Measurements from ENCODE around the gene PCDHGB3.
"Not testable (repeated sequence)": the region's sequence is repeated elsewhere in the genome, so short reads cannot be mapped to it uniquely, and the experiment has no call there.

The PCDHGB3 gene

GRCh38 chr5:141397756-141398551 is 27.9 kb downstream of the PCDHGB3 start, which contains the start of gene PCDHGB5:
Gene PCDHGB5, plus strand, starts transcription at chr5:141397947. Its CDS starts 181 bp downstream, at chr5:141398128.
- not testable (repeated sequence) for H3K9ac ChIP-seq (ENCODE audit: low read depth, low read length); H3K4me1 ChIP-seq (ENCODE audit: control insufficient read depth, insufficient read depth, low read length); H3K27me3 ChIP-seq (ENCODE audit: control insufficient read depth, insufficient read depth, low read length); H3K36me3 ChIP-seq (ENCODE audit: control insufficient read depth, insufficient read depth, low read length); H3K27ac ChIP-seq (ENCODE audit: low read depth, low read length); H3K4me3 ChIP-seq (ENCODE audit: low read depth, low read length)
- peaks cover 57% of the 10 kb centered on the region for H3K9me3 ChIP-seq (ENCODE audit: control insufficient read depth, insufficient read depth, low read length)

GRCh38 chr5:141398608-141399007 is 28.6 kb downstream of the PCDHGB3 start:
- Histone ChIP-seq H3K9me3 (ENCODE audit: control insufficient read depth, insufficient read depth, low read length) (peaks cover 50% of the 10 kb centered on the region), H3K27ac (ENCODE audit: low read depth, low read length) (no peak overlapping the region), H3K9ac (ENCODE audit: low read depth, low read length) (no peak overlapping the region), H3K4me3 (ENCODE audit: low read depth, low read length) (no peak overlapping the region), H3K4me1 (ENCODE audit: control insufficient read depth, insufficient read depth, low read length) (no peaks in the 10 kb centered on the region), H3K27me3 (ENCODE audit: control insufficient read depth, insufficient read depth, low read length) (no peaks in the 10 kb centered on the region), H3K36me3 (ENCODE audit: control insufficient read depth, insufficient read depth, low read length) (no peaks in the 10 kb centered on the region)

GRCh38 chr5:141399555-141400258 is 29.7 kb downstream of the PCDHGB3 start:
- Histone ChIP-seq H3K4me1 (ENCODE audit: control insufficient read depth, insufficient read depth, low read length) (no peaks in the 10 kb centered on the region), H3K4me3 (ENCODE audit: low read depth, low read length) (no peak overlapping the region), H3K27ac (ENCODE audit: low read depth, low read length) (no peak overlapping the region), H3K9me3 (ENCODE audit: control insufficient read depth, insufficient read depth, low read length) (peaks cover 43% of the 10 kb centered on the region), H3K27me3 (ENCODE audit: control insufficient read depth, insufficient read depth, low read length) (no peaks in the 10 kb centered on the region), H3K9ac (ENCODE audit: low read depth, low read length) (no peak overlapping the region), H3K36me3 (ENCODE audit: control insufficient read depth, insufficient read depth, low read length) (no peaks in the 10 kb centered on the region)

- Histone ChIP-seq H3K4me3 (ENCODE audit: low read depth, low read length) (no peak within 1 kb of the TSS), H3K36me3 (ENCODE audit: control insufficient read depth, insufficient read depth, low read length) (no peaks in the 10 kb centered on the region), H3K9ac (ENCODE audit: low read depth, low read length) (no peak within 1 kb of the TSS), H3K4me1 (ENCODE audit: control insufficient read depth, insufficient read depth, low read length) (no peaks in the 10 kb centered on the region), H3K27ac (ENCODE audit: low read depth, low read length) (no peak within 1 kb of the TSS), H3K27me3 (ENCODE audit: control insufficient read depth, insufficient read depth, low read length) (no peaks in the 10 kb centered on the region), H3K9me3 (ENCODE audit: control insufficient read depth, insufficient read depth, low read length) (peaks cover 26% of the 10 kb centered on the region)
These were observed 32.7 kb downstream of the PCDHGB3 start, which contains the start of gene PCDHGA9 for GRCh38 chr5:141402553-141403243. Gene PCDHGA9, plus strand, starts transcription at chr5:141402778. Its CDS starts 175 bp downstream, at chr5:141402953.

GRCh38 chr5:141403387-141403786 is 33.3 kb downstream of the PCDHGB3 start:
- Histone ChIP-seq H3K4me1 (ENCODE audit: control insufficient read depth, insufficient read depth, low read length) (peaks cover under 1% of the 10 kb centered on the region; the same call in 1 of the 2 replicates), H3K27me3 (ENCODE audit: control insufficient read depth, insufficient read depth, low read length) (peaks cover 1% of the 10 kb centered on the region), H3K9me3 (ENCODE audit: control insufficient read depth, insufficient read depth, low read length) (peaks cover 25% of the 10 kb centered on the region), H3K27ac (ENCODE audit: low read depth, low read length) (no peak overlapping the region), H3K4me3 (ENCODE audit: low read depth, low read length) (no peak overlapping the region), H3K9ac (ENCODE audit: low read depth, low read length) (no peak overlapping the region), H3K36me3 (ENCODE audit: control insufficient read depth, insufficient read depth, low read length) (no peaks in the 10 kb centered on the region)

- Histone ChIP-seq H3K4me3 (ENCODE audit: low read depth, low read length) (peak within 1 kb of the TSS; percentile 76), H3K27me3 (ENCODE audit: control insufficient read depth, insufficient read depth, low read length) (peaks cover 13% of the 10 kb centered on the region), H3K9ac (ENCODE audit: low read depth, low read length) (peak within 1 kb of the TSS; percentile 44; the same call in 1 of the 2 replicates)
- not testable (repeated sequence) for H3K9me3 ChIP-seq (ENCODE audit: control insufficient read depth, insufficient read depth, low read length); H3K4me1 ChIP-seq (ENCODE audit: control insufficient read depth, insufficient read depth, low read length); H3K36me3 ChIP-seq (ENCODE audit: control insufficient read depth, insufficient read depth, low read length); H3K27ac ChIP-seq (ENCODE audit: low read depth, low read length)
These were observed 37.9 kb downstream of the PCDHGB3 start, which contains the start of gene PCDHGB6 for GRCh38 chr5:141407790-141408505. Gene PCDHGB6, plus strand, starts transcription at chr5:141408021. Its CDS starts 182 bp downstream, at chr5:141408203.

GRCh38 chr5:141409598-141410306 is 39.7 kb downstream of the PCDHGB3 start:
- peaks cover 13% of the 10 kb centered on the region for H3K27me3 ChIP-seq (ENCODE audit: control insufficient read depth, insufficient read depth, low read length)
- peaks cover 6% of the 10 kb centered on the region; the same call in 1 of the 2 replicates for H3K9me3 ChIP-seq (ENCODE audit: control insufficient read depth, insufficient read depth, low read length)
- no peaks in the 10 kb centered on the region for H3K36me3 ChIP-seq (ENCODE audit: control insufficient read depth, insufficient read depth, low read length)
- H3K4me1 ChIP-seq (ENCODE audit: control insufficient read depth, insufficient read depth, low read length) = peaks cover 3% of the 10 kb centered on the region; the same call in 1 of the 2 replicates
- no peak overlapping the region for H3K4me3 ChIP-seq (ENCODE audit: low read depth, low read length)
- H3K9ac ChIP-seq (ENCODE audit: low read depth, low read length) = no peak overlapping the region
- H3K27ac ChIP-seq (ENCODE audit: low read depth, low read length) = no peak overlapping the region

- Histone ChIP-seq H3K4me3 (ENCODE audit: low read depth, low read length) (no peak overlapping the region), H3K4me1 (ENCODE audit: control insufficient read depth, insufficient read depth, low read length) (peaks cover 3% of the 10 kb centered on the region; the same call in 1 of the 2 replicates), H3K27me3 (ENCODE audit: control insufficient read depth, insufficient read depth, low read length) (peaks cover 13% of the 10 kb centered on the region), H3K9ac (ENCODE audit: low read depth, low read length) (no peak overlapping the region), H3K27ac (ENCODE audit: low read depth, low read length) (no peak overlapping the region), H3K36me3 (ENCODE audit: control insufficient read depth, insufficient read depth, low read length) (no peaks in the 10 kb centered on the region), H3K9me3 (ENCODE audit: control insufficient read depth, insufficient read depth, low read length) (0 out of 2 replicates have a peak, but pooled peaks cover 2% of the 10 kb centered on the region)
These were observed 41.5 kb downstream of the PCDHGB3 start for GRCh38 chr5:141411575-141411974.

- Histone ChIP-seq H3K9me3 (ENCODE audit: control insufficient read depth, insufficient read depth, low read length) (0 out of 2 replicates have a peak, but pooled peaks cover 2% of the 10 kb centered on the region), H3K4me3 (ENCODE audit: low read depth, low read length) (peak within 1 kb of the TSS; percentile 61), H3K27ac (ENCODE audit: low read depth, low read length) (no peak within 1 kb of the TSS)
These were observed 43.0 kb downstream of the PCDHGB3 start, which contains the start of gene PCDHGA10 for GRCh38 chr5:141412854-141413539. Gene PCDHGA10, plus strand, starts transcription at chr5:141412987. Its CDS starts 189 bp downstream, at chr5:141413176.

More at GRCh38 chr5:141412854-141413539, 43.0 kb downstream of the PCDHGB3 start, which contains the start of gene PCDHGA10:
- no peaks in the 10 kb centered on the region for H3K36me3 ChIP-seq (ENCODE audit: control insufficient read depth, insufficient read depth, low read length)
- peak within 1 kb of the TSS; percentile 45; the same call in 1 of the 2 replicates for H3K9ac ChIP-seq (ENCODE audit: low read depth, low read length)
- peaks cover 3% of the 10 kb centered on the region; the same call in 1 of the 2 replicates for H3K4me1 ChIP-seq (ENCODE audit: control insufficient read depth, insufficient read depth, low read length)
- H3K27me3 ChIP-seq (ENCODE audit: control insufficient read depth, insufficient read depth, low read length) = peaks cover 13% of the 10 kb centered on the region

Measured in HUES48 (cell line).